ENCODE data around the gene ABHD12.

GRCh38 chr20:25345721-25346120, 44.9 kb downstream of the ABHD12 start:
- TF ChIP-seq PATZ1 (CRISPR knock-in tag; IDR thresholded peaks at IDR 0.05; ENCODE audit: borderline replicate concordance): no peak
- TF ChIP-seq TOX (CRISPR knock-in tag; IDR thresholded peaks at IDR 0.05; ENCODE audit: borderline replicate concordance): no peak
- TF ChIP-seq CREB5 (CRISPR knock-in tag; IDR thresholded peaks at IDR 0.05; ENCODE audit: low read depth): no peak
- no peak for TF ChIP-seq ZFP3 (CRISPR knock-in tag; IDR thresholded peaks at IDR 0.05)
- no peak for TF ChIP-seq TCF4 (CRISPR knock-in tag; IDR thresholded peaks at IDR 0.05; ENCODE audit: borderline replicate concordance)
- TF ChIP-seq RARB (CRISPR knock-in tag; IDR thresholded peaks at IDR 0.05): no peak
